Stimulated activated CD8-positive, alpha-beta memory T cell treated with anti-CD3 and anti-CD28 coated beads, Interleukin-4, amount 100 ng/mL, for 4 hours (primary cell): ENCODE data around the gene TMCC1.
"Not testable (repeated sequence)": the region's sequence is repeated elsewhere in the genome, so short reads cannot be mapped to it uniquely, and the experiment has no call there.

Source experiments
- DNase-seq, 2 donors: peaks; one replicate each; pipeline ENCODE4 v3.0.0-alpha.2; 2020; ENCODE audit warnings: low read depth in 2 of 2, low spot score in 1 of 2

TMCC1 gene

DNA sequence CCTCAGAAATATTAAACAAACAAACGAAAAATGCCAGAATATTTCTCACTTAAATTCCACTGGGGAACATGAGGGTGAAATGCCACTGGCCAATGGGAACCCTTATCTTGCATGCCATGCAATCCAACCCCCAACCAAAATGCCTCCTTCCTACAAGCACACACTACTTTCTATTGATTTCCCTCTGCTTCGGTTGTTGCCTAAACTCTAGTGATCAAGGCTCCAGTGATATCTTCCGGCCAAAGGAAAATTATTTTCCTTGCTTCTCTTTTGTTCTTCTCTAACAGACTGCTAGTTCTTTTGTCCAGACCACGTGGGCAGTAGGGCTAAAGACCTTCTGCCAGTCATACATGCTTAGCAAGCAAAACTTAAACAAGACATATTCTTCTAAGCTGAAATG lies 115.7 kb downstream of the TMCC1 start:
- no peak for DNase-seq

GRCh38 chr3:129775870-129776269 lies 117.6 kb downstream of the TMCC1 start:
- DNase-seq, result no peak

DNA sequence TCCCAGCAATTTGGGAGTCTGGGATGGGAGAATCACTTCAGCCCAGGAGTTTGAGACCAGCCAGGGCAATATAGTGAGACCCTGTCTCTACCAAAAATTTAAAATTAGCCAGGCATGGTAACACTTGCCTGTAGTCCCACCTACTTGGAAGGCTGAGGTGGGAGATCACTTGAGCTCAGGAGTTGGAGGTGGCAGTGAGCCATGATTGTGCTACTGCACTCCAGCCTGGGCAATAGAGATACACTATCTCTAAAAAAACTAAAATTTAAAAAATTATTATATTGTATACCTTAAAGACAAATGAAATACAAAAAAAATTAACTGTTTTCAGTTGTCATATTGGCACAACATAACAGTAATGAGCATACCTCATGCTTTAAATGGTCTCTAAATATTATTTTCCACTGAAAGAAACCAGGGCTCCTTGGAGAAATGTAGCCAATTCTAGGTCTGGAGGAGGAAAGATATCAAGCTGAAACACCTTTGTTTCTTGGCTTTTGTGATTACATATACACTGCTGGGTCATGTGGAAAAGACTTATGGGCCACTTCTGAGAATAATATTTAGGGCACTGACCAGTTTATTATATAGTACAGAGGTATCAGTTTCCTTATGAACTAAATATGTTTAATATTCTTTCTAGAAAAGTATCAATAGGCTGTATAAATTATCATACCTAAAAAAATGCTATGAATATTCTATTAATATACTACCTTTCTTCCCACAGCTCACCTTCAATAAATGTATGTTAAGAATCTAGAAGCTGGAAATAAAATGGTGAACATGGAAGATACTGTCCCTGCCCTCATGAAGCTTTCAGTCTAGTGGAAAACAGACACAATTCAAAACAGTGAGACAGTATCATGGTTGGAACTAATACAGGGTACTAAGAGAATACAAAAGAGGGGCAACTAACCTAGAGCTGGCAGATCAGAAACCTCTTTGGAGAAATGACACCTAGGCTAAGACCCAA lies 119.5 kb downstream of the TMCC1 start:
- DNase-seq, result no peak

DNA sequence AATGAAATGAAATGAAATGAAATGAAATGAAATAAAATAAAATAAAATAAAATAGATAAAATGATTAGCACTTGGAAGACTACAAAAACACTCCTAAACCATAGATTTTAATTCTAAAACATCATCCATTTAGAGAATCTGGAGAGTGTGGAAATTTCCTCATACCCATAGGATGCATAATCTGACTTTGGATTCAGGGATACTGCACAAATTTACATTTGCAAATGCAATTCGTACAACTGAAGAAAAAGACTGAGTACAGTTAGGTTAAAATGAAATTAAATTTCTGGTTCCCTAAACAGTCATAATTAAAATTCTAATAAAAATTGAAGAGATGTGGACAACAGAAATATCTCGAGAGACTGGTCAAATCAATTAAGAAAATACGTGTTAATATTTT lies 122.9 kb downstream of the TMCC1 start:
- no peak for DNase-seq

DNA sequence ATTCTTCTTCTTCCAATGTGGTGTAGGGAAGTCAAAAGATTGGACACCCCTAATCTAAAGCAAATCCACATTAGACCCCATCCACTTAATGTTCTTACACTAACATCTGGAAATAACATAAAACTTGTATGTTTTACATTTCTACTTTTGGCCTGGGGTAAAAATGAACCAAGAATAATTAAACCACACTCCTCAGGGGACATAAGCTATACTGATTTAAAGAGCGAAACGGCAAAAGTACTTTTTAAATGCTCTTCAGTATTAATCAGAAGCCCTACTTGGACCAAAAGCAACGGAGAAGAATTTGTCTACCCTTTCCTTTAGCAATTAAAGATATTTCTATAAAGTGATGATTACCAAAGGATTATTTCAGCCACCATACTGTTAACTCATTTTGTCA lies 123.9 kb downstream of the TMCC1 start:
- DNase-seq, result no peak

- DNase-seq, result no peak
Measured at GRCh38 chr3:129768728-129769127, 124.8 kb downstream of the TMCC1 start.

- DNase-seq, result no peak
Measured at GRCh38 chr3:129766135-129766534, 127.4 kb downstream of the TMCC1 start.

GRCh38 chr3:129764090-129764489 lies 129.4 kb downstream of the TMCC1 start:
- DNase-seq, result no peak

- DNase-seq, result no peak
Measured at GRCh38 chr3:129758785-129759320, 134.7 kb downstream of the TMCC1 start.

- no peak for DNase-seq
Measured at GRCh38 chr3:129758306-129758705, 135.2 kb downstream of the TMCC1 start.

- no peak for DNase-seq
Measured at GRCh38 chr3:129756871-129757270, 136.6 kb downstream of the TMCC1 start.

GRCh38 chr3:129751105-129751504 lies 142.4 kb downstream of the TMCC1 start:
- not testable (repeated sequence) for DNase-seq

DNA sequence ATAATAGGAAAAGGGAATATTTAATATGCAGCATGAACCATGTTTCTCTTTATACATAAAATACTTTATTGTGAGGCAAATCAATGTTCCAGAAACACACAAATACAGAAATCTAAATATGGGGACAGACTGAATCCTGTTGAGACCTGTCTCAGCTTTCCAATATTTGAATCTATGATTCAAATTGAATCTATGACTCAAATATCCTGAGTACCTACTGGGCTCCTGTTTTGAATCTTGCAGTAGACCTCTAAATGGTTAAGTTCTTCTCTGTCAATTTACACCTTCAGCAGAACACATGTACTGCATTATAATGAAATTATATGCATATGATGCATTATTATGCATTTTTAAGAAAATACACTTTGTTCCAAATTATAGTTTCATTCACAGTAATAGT lies 143.8 kb downstream of the TMCC1 start:
- DNase-seq, result no peak

DNA sequence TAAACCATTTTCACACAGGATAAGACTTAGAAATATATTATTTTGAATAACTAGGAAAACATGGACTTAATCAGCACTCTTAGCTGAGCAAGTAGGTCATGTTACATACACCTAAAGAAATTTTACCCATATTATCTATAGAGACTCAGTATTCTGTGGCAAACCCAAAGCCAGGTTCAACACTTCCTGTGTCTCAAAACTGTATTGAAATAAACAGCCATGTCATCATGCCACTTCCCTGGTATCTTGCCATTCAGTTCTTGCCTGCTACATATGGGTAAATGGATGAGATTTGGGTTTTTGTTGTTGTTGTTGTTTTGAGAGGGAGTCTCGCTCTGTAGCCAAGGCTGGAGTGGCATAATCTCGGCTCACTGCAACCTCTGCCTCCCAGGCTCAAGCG lies 145.5 kb downstream of the TMCC1 start:
- no peak for DNase-seq

GRCh38 chr3:129747136-129747535 lies 146.4 kb downstream of the TMCC1 start:
- DNase-seq, result no peak

DNA sequence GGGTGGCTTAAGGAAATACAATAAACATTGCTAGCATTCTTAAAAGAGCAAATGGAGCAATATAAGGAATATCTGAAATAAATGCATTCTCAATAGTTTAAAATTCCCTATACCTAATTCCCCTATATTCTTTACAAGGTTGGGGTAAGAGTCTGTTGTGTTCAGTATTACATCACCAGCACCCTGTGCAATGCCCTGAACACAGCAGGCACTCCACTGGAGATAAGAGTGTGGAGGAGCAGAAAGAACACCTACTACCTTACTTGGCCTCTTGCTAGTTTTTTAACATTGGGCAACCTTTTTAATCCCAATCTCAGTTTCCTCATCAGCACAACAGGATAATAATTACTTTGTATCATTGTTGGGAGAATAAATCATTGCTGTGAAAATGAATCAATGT lies 146.9 kb downstream of the TMCC1 start:
- no peak for DNase-seq

DNA sequence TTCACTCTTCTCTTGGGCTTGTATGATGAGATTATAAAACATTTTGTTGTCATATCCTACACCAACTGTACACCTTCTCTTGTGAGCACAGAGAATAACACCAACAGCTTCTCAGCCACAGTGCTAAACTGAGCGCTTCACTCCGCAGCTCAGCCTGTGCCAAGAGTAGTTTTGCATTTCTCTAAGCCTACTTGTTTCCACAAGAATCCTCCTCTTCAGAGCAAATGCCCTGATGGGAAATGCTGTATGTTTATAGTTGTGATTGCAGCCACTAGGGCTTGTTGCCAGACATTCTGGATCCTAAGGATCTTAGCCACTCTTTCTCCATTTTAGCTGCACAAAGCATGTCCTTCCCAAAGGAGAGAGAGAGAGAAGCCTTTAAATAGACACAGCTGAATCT lies 148.3 kb downstream of the TMCC1 start:
- DNase-seq, result no peak

GRCh38 chr3:129741794-129742193 lies 151.7 kb downstream of the TMCC1 start:
- no peak for DNase-seq

DNA sequence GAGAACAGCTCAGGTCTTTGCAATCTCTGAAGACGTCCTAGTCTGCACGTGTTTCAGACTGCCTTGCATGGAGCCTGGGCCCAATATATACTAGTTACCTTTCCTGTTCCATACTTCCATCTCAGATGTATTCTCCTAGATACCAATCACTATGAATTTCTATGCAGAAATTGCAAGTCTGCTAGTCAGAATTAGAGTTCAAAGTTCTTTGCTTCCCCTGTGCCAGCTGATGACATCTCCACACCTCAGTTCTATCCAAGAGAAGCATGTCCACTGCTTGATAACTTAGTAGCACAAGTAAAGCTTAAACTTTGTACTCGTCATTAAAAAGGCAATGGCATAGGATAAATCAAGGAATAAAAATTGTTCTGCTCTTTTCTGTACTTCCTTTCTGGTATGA lies 153.4 kb downstream of the TMCC1 start:
- DNase-seq, result no peak

- no peak for DNase-seq
Measured at GRCh38 chr3:129739634-129740033, 153.9 kb downstream of the TMCC1 start.

DNA sequence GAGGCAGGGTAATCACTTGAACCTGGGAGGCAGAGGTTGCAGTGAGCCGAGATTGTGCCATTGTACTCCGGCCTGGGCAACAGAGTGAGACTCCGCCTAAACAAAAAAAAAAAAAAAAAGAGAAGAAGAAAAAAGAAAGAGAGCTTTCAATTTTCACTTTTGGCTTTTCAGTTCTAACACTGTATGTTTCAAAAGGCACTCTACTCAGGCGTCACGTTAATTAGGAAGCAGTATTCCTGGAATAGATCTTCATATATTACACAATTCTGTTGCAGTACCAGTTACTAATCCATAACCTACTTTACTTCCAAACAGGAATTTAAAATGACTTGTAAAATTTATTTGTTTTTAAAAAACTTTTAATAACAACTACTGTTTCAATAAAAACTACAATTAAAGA lies 155.3 kb downstream of the TMCC1 start:
- DNase-seq, result no peak

DNA sequence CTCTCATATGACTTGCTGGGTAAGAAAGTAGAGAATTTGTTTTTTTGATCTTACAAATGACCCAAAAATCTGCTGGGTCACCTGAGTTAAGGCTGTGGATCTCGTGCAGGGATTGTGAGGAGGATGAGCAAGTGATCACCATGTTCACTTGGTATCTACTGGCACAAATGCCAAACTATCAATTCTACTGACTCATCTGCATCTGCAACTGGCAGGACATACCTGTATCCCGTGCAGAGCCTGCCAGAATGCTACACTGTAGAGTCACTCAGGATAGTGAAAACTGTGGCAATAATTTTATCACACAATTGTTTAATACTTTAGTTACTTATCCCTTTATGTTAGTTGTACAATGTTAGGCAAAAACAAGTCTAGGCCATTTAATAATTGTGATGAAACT lies 157.4 kb downstream of the TMCC1 start:
- no peak for DNase-seq

GRCh38 chr3:129735638-129736037 lies 157.9 kb downstream of the TMCC1 start:
- no peak for DNase-seq
